Keratinocyte (primary cell): Measurements from ENCODE around the gene S100G. TPM values are rescaled to one million over a fixed set of nuclear protein-coding genes. Genes with fewer than 3 reads are reported as not detected.
A peak's percentile ranks its signal among the peaks of the same experiment; 100 is the strongest.

Source experiments
- DNase-seq: peaks from one replicate; pipeline ENCODE4 v3.0.0-alpha.2; 2011; ENCODE audit warnings: low read depth, missing footprints, low spot score
- FAIRE-seq: peaks from 2 replicates; lab custom pipeline; 2011; peaks lifted over from hg19 to GRCh38; lab: Jason Lieb, UNC
- H2AFZ ChIP-seq: 2 replicates; pipeline ENCODE4 v1.6.0; 2012; ENCODE audit warnings: low read length, control low read depth, inconsistent platforms; ENCODE audit not compliant: control insufficient read depth
- H3K27ac ChIP-seq: 2 replicates; pipeline ENCODE4 v1.5.1; 2011; ENCODE audit warnings: low read length; ENCODE audit not compliant: control insufficient read depth, insufficient read depth
- H3K27me3 ChIP-seq: 3 replicates; pipeline ENCODE4 v1.6.0; 2011; ENCODE audit warnings: low read length; ENCODE audit not compliant: control insufficient read depth, insufficient read depth; ENCODE audit errors: extremely low read depth
- H3K36me3 ChIP-seq, 2 experiments: 2 replicates in 1 of 2; 3 replicates in 1 of 2; pipeline ENCODE4 v1.5.1; 2011; ENCODE audit warnings: low read length in 2 of 2, mild to moderate bottlenecking in 1 of 2; ENCODE audit not compliant: control insufficient read depth in 2 of 2, insufficient read depth in 2 of 2; ENCODE audit errors: extremely low read depth in 1 of 2
- H3K4me1 ChIP-seq: 3 replicates; pipeline ENCODE4 v1.5.1; 2011; ENCODE audit warnings: low read length; ENCODE audit not compliant: control insufficient read depth, insufficient read depth; ENCODE audit errors: extremely low read depth
- H3K4me2 ChIP-seq: 3 replicates; pipeline ENCODE4 v1.6.0; 2011; ENCODE audit warnings: low read depth, low read length; ENCODE audit not compliant: control insufficient read depth, insufficient read depth; ENCODE audit errors: extremely low read depth
- H3K4me3 ChIP-seq, 3 experiments: fragments of 200-600 bp in 1 of 3; sonication (generic) in 1 of 3; 2 replicates in 2 of 3; 3 replicates in 1 of 3; pipeline ENCODE4 v1.5.1; 2011 to 2016; ENCODE audit warnings: low read length in 3 of 3, mild to moderate bottlenecking in 3 of 3, control low read depth in 2 of 3, inconsistent platforms in 1 of 3, low read depth in 1 of 3, mixed read lengths in 1 of 3, mixed run types in 1 of 3, moderate library complexity in 1 of 3; ENCODE audit not compliant: control insufficient read depth in 2 of 3, insufficient read depth in 2 of 3; ENCODE audit errors: extremely low read depth in 1 of 3
- H3K79me2 ChIP-seq: 2 replicates; pipeline ENCODE4 v1.6.0; 2012; ENCODE audit warnings: low read length; ENCODE audit not compliant: control insufficient read depth, insufficient read depth
- H3K9ac ChIP-seq: 3 replicates; pipeline ENCODE4 v1.6.0; 2011; ENCODE audit warnings: low read length; ENCODE audit not compliant: control insufficient read depth, insufficient read depth; ENCODE audit errors: extremely low read depth
- H3K9me1 ChIP-seq: 3 replicates; pipeline ENCODE4 v1.6.0; 2011; ENCODE audit warnings: low read length; ENCODE audit not compliant: control insufficient read depth, insufficient read depth; ENCODE audit errors: extremely low read depth
- H3K9me3 ChIP-seq: 2 replicates; pipeline ENCODE4 v1.5.1; 2012; ENCODE audit warnings: low read depth, low read length; ENCODE audit not compliant: control insufficient read depth
- H4K20me1 ChIP-seq: 3 replicates; pipeline ENCODE4 v1.6.0; 2011; ENCODE audit warnings: low read length; ENCODE audit not compliant: control insufficient read depth, insufficient read depth; ENCODE audit errors: extremely low read depth
- EZH2 ChIP-seq: IDR thresholded peaks from one replicate; pipeline ENCODE4 v1.6.1; 2012; ENCODE audit warnings: inconsistent platforms, mild to moderate bottlenecking, low read length, moderate library complexity
- dilution Hi-C: fragments of 300-500 bp; cut with MboI; formaldehyde crosslinking; loops from one replicate; pipeline ENCODE4 v1.7.0; 2020; ENCODE audit warnings: low sequenced_read_pairs; ENCODE audit not compliant: extremely low pct_ligation_motif_present
- polyA plus RNA-seq, 5 experiments: library from polyadenylated mRNA; depleted of rRNA in 3 of 5; stranded (reverse) in 3 of 5; stranded (forward) in 1 of 5; unstranded in 1 of 5; fragments of >200 nt; gene quantifications; 1 replicate in 1 of 5; 2 replicates in 3 of 5; 3 replicates in 1 of 5; pipeline versions ENCODE4 v1.2.1 to v1.2.3, GENCODE V29; 2011 to 2012; ENCODE audit warnings: missing spikeins in 2 of 5, low read depth in 1 of 5, low replicate concordance in 1 of 5
- TF ChIP-seq, protein P1 (sequence below), 3 experiments: IDR thresholded peaks in 1 of 3; conservative IDR thresholded peaks in 1 of 3; optimal IDR thresholded peaks in 1 of 3; 2 replicates in 2 of 3; 3 replicates in 1 of 3; pipeline versions ENCODE3 to v1.5.1; 2011; ENCODE audit warnings: low read length in 3 of 3, mild to moderate bottlenecking in 3 of 3, moderate library complexity in 2 of 3, control low read depth in 1 of 3, inconsistent platforms in 1 of 3; ENCODE audit not compliant: insufficient read depth in 2 of 3; ENCODE audit errors: extremely low read depth in 1 of 3

The S100G gene
- polyA plus RNA-seq, 1 donor (not counting 4 experiments of a cell fraction or from before 2014, with no cell fraction given), result not detected

DNA sequence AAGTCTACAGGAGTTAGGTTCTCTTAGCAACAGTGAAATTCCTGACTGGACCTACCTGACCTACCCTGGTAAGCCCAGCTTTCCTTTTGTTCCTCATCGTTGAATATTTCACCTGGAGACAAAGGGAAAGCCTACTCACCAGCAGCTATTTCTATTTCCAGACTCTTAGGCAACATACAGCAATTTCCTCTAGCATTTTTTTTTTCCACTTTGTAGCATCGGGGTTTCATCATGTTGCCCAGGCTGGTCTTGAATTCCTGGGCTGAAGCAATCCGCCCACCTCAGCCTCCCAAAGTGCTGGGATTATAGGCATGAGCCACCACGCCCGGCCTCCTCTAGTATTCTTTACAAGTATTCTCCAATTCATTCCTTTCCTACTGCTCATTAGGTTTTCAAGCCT lies 6.8 kb upstream of the S100G start:
- dilution Hi-C loops, result no loop called here
- peak overlapping the region; percentile 2 for H3K4me2 ChIP-seq
- H3K27me3 ChIP-seq, result no peaks in the 10 kb centered on the region
- no peaks in the 10 kb centered on the region for H3K9me1 ChIP-seq
- H3K9me3 ChIP-seq, result no peaks in the 10 kb centered on the region
- peak overlapping the region; percentile 27 for H3K27ac ChIP-seq
- no peak overlapping the region for H2AFZ ChIP-seq
- H3K4me3 ChIP-seq, result no peak overlapping the region
- FAIRE-seq (no peak), DNase-seq (peak; percentile 36)
- H3K79me2 ChIP-seq, result no peaks in the 10 kb centered on the region
- TF ChIP-seq EZH2, result no peak
- TF ChIP-seq, protein P1, sequence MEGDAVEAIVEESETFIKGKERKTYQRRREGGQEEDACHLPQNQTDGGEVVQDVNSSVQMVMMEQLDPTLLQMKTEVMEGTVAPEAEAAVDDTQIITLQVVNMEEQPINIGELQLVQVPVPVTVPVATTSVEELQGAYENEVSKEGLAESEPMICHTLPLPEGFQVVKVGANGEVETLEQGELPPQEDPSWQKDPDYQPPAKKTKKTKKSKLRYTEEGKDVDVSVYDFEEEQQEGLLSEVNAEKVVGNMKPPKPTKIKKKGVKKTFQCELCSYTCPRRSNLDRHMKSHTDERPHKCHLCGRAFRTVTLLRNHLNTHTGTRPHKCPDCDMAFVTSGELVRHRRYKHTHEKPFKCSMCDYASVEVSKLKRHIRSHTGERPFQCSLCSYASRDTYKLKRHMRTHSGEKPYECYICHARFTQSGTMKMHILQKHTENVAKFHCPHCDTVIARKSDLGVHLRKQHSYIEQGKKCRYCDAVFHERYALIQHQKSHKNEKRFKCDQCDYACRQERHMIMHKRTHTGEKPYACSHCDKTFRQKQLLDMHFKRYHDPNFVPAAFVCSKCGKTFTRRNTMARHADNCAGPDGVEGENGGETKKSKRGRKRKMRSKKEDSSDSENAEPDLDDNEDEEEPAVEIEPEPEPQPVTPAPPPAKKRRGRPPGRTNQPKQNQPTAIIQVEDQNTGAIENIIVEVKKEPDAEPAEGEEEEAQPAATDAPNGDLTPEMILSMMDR (optimal IDR thresholded peaks at IDR 0.05 in 1 of 3, IDR thresholded peaks at IDR 0.05 in 1 of 3, conservative IDR thresholded peaks at IDR 0.05 in 1 of 3; ENCODE audit: extremely low read depth in 1 of 3, insufficient read depth in 2 of 3, low read length in 3 of 3), result no peak
- peaks cover 3% of the 10 kb centered on the region in 2 experiments for H3K36me3 ChIP-seq
- peaks cover 12% of the 10 kb centered on the region for H3K4me1 ChIP-seq
- no peaks in the 10 kb centered on the region for H4K20me1 ChIP-seq
- no peak overlapping the region for H3K9ac ChIP-seq

DNA sequence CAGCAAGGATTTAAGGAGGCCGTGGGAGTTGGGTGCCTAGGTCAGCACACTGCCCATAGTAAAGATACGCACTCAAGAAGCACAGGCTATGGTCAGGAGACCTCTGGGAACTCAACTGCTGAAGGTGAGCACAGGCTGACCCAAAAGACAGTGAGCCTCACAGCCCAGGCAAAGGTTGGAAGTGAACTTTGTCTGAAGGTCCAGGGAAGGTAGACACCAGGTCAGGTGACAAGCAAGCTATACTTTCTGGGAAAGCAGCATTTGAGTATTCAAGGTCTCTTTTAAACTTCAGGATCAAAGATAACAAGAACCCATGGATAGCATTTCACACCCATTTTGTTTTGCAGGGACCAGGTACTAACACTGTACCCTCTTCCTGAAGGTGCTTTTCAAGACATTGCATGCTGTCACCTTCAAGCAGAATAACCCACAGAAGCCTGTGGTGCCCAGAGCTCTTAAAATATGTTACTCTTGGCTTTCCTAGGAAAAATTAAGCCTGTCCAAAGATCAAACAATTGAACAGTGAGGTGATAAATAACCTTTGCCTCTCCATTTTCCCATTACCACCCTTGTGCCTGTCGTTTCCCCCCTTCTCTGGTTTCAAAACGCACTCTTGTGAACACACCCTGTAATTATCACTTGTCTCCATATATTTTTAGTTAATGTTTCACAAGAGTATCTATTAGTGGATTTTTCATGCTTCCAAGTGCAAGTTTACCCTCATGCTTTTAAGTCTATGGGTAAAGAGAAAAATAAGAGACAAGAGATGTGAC lies 3.4 kb upstream of the S100G start:
- TF ChIP-seq EZH2, result no peak
- TF ChIP-seq, protein P1 (optimal IDR thresholded peaks at IDR 0.05 in 1 of 3, IDR thresholded peaks at IDR 0.05 in 1 of 3, conservative IDR thresholded peaks at IDR 0.05 in 1 of 3; ENCODE audit: extremely low read depth in 1 of 3, insufficient read depth in 2 of 3, low read length in 3 of 3), result no peak
- dilution Hi-C loops, result no loop called here
- peaks cover 0 to 1% of the 10 kb centered on the region in 2 experiments for H3K36me3 ChIP-seq
- no peak overlapping the region for H3K4me2 ChIP-seq
- H3K4me3 ChIP-seq, result no peak overlapping the region
- H3K9me1 ChIP-seq, result no peaks in the 10 kb centered on the region
- H3K4me1 ChIP-seq, result peaks cover 12% of the 10 kb centered on the region
- FAIRE-seq (no peak), DNase-seq (no peak)
- H3K27me3 ChIP-seq, result no peaks in the 10 kb centered on the region
- no peaks in the 10 kb centered on the region for H3K9me3 ChIP-seq
- no peak overlapping the region for H3K9ac ChIP-seq
- H2AFZ ChIP-seq, result no peak overlapping the region
- no peaks in the 10 kb centered on the region for H4K20me1 ChIP-seq
- H3K79me2 ChIP-seq, result no peaks in the 10 kb centered on the region
- H3K27ac ChIP-seq, result no peak overlapping the region
